B cell (primary cell): Measurements from ENCODE around the gene CYTH4. TPM values are rescaled to one million over a fixed set of nuclear protein-coding genes. Genes with fewer than 3 reads are reported as not detected.

Experiments
- ATAC-seq: fragments of 200-7000 bp; cut with Tn5 transposase; one replicate; pipeline ENCODE4 v1.10.0; 2021; ENCODE audit warnings: low read depth, mild to moderate bottlenecking, moderate number of reproducible peaks, moderate library complexity
- CTCF ChIA-PET: fragments of 350-600 bp; sonication (Branson Sonifier 250); formaldehyde crosslinking; loops from one replicate; lab custom pipeline; 2021; ENCODE audit warnings: antibody characterized with exemption, inconsistent platforms; lab: Charles Lee
- POLR2A ChIA-PET: fragments of 350-600 bp; sonication (Branson Sonifier 250); formaldehyde crosslinking; loops from one replicate; lab custom pipeline; 2021; ENCODE audit warnings: antibody characterized with exemption; lab: Charles Lee
- DNase-seq: peaks from one replicate; pipeline ENCODE4 v3.0.0; 2013
- H2AFZ ChIP-seq: 2 replicates; pipeline ENCODE4 v1.6.1; 2012; ENCODE audit warnings: mild to moderate bottlenecking, low read depth, low read length; ENCODE audit not compliant: insufficient read depth, poor library complexity, severe bottlenecking
- H3K27ac ChIP-seq, 2 donors: 1 replicate in 1 of 2; 2 replicates in 1 of 2; pipeline ENCODE4 v1.5.1; 2012 to 2013; ENCODE audit warnings: low read length in 2 of 2, mild to moderate bottlenecking in 2 of 2, moderate library complexity in 1 of 2
- H3K27me3 ChIP-seq, 4 experiments: fragments of 200-600 bp in 1 of 4; sonication (generic) in 1 of 4; replicated peaks in 1 of 4; 1 replicate in 2 of 4; 2 replicates in 2 of 4; pipeline versions ENCODE4 v1.6.1 to v1.7.0; 2013 to 2016; ENCODE audit warnings: low read length in 3 of 4, mild to moderate bottlenecking in 2 of 4, mixed read lengths in 1 of 4, moderate library complexity in 1 of 4; ENCODE audit not compliant: insufficient read depth in 4 of 4, control insufficient read depth in 3 of 4; ENCODE audit errors: control extremely low read depth in 1 of 4
- H3K36me3 ChIP-seq, 2 experiments: replicated peaks in 1 of 2; 1 replicate in 1 of 2; 2 replicates in 1 of 2; pipeline versions ENCODE4 v1.6.1 to v1.7.1; 2013; ENCODE audit warnings: low read length in 1 of 2; ENCODE audit not compliant: insufficient read depth in 2 of 2, control insufficient read depth in 1 of 2; ENCODE audit errors: control extremely low read depth in 1 of 2, extremely low read depth in 1 of 2
- H3K4me1 ChIP-seq, 2 donors: fragments of 200-600 bp in 1 of 2; sonication (generic) in 1 of 2; 1 replicate in 1 of 2; 2 replicates in 1 of 2; pipeline versions ENCODE4 v1.5.1 to v1.6.1; 2013 to 2017; ENCODE audit warnings: low read length in 2 of 2; ENCODE audit not compliant: control insufficient read depth in 2 of 2, insufficient read depth in 2 of 2
- H3K4me2 ChIP-seq: replicated peaks from 2 replicates; pipeline ENCODE3; 2012; ENCODE audit warnings: mild to moderate bottlenecking, low read depth, low read length; ENCODE audit not compliant: poor library complexity, severe bottlenecking
- H3K4me3 ChIP-seq, 5 experiments: fragments of 200-600 bp in 1 of 5; sonication (generic) in 1 of 5; 1 replicate in 3 of 5; 2 replicates in 2 of 5; pipeline versions ENCODE4 v1.5.1 to v1.7.0; 2011 to 2016; ENCODE audit warnings: low read length in 4 of 5, mild to moderate bottlenecking in 4 of 5, low read depth in 2 of 5, control low read depth in 1 of 5, moderate library complexity in 1 of 5; ENCODE audit not compliant: insufficient read depth in 1 of 5; ENCODE audit errors: control extremely low read depth in 1 of 5, extremely low read depth in 1 of 5
- H3K79me2 ChIP-seq: fragments of 200-600 bp; sonication (generic); one replicate; pipeline ENCODE4 v1.6.0; 2016; ENCODE audit warnings: low read length; ENCODE audit not compliant: control insufficient read depth, insufficient read depth
- H3K9ac ChIP-seq: fragments of 200-600 bp; sonication (generic); 2 replicates; pipeline ENCODE4 v1.6.1; 2017; ENCODE audit warnings: mild to moderate bottlenecking, low read length, moderate library complexity
- H3K9me3 ChIP-seq, 3 donors: one replicate each; pipeline versions ENCODE4 v1.6.1 to v1.7.1; 2013; ENCODE audit warnings: low read length in 2 of 3; ENCODE audit not compliant: control insufficient read depth in 2 of 3, insufficient read depth in 1 of 3; ENCODE audit errors: control extremely low read depth in 1 of 3
- H4K20me1 ChIP-seq: 2 replicates; pipeline ENCODE4 v1.6.0; 2012; ENCODE audit warnings: mild to moderate bottlenecking, low read length; ENCODE audit not compliant: insufficient read depth, control insufficient read depth, poor library complexity, severe bottlenecking
- H3K27ac Mint-ChIP-seq: one replicate; pipeline ENCODE4 v1.8.0; 2021; ENCODE audit warnings: mixed read lengths
- H3K27me3 Mint-ChIP-seq: one replicate; pipeline ENCODE4 v1.8.0; 2021; ENCODE audit warnings: mixed read lengths
- H3K4me1 Mint-ChIP-seq: one replicate; pipeline ENCODE4 v1.8.0; 2021; ENCODE audit warnings: mixed read lengths
- H3K4me3 Mint-ChIP-seq: one replicate; pipeline ENCODE4 v1.8.0; 2021; ENCODE audit warnings: mixed read lengths
- H3K9me3 Mint-ChIP-seq: one replicate; pipeline ENCODE4 v1.8.0; 2022; ENCODE audit warnings: mixed read lengths; ENCODE audit not compliant: insufficient read depth
- EZH2 ChIP-seq: IDR thresholded peaks from 2 replicates; pipeline ENCODE4 v1.6.1; 2012; ENCODE audit warnings: borderline replicate concordance, low read depth, mild to moderate bottlenecking, moderate library complexity, low read length; ENCODE audit not compliant: insufficient read depth, poor library complexity, severe bottlenecking
- whole genome bisulfite sequencing: methylation state at CpG from one replicate; pipeline ENCODE4 v1.1.5; 2013; ENCODE audit warnings: missing lambda C conversion rate; ENCODE audit not compliant: insufficient coverage; 5-methylcytosine and 5-hydroxymethylcytosine counted together
- intact Hi-C: fragments of 100-400 bp; cut with micrococcal nuclease; formaldehyde crosslinking; loops from one replicate; pipeline ENCODE4 v1.10.0; 2022
- polyA plus RNA-seq: library from polyadenylated mRNA; depleted of rRNA; stranded (reverse); fragments of >200 nt; gene quantifications from 2 replicates; pipeline ENCODE4 v1.2.3, GENCODE V29; 2012
- total RNA-seq, 2 donors: library from RNA; stranded (reverse); fragments of 120-200 nt in 1 of 2; gene quantifications; 1 replicate in 1 of 2; 2 replicates in 1 of 2; pipeline versions ENCODE4 v1.2.3 to v1.2.4, GENCODE V29; 2013 to 2022
- TF ChIP-seq, protein P1 (sequence below): fragments of 200-600 bp; IDR thresholded peaks from one replicate; pipeline ENCODE4 v1.8.0; 2022; ENCODE audit warnings: antibody characterized with exemption, mild to moderate bottlenecking

The CYTH4 gene
- total and polyA plus RNA-seq, 2 donors (not counting 1 experiment from before 2014, with no cell fraction given): 98.0 to 154 TPM

DNA sequence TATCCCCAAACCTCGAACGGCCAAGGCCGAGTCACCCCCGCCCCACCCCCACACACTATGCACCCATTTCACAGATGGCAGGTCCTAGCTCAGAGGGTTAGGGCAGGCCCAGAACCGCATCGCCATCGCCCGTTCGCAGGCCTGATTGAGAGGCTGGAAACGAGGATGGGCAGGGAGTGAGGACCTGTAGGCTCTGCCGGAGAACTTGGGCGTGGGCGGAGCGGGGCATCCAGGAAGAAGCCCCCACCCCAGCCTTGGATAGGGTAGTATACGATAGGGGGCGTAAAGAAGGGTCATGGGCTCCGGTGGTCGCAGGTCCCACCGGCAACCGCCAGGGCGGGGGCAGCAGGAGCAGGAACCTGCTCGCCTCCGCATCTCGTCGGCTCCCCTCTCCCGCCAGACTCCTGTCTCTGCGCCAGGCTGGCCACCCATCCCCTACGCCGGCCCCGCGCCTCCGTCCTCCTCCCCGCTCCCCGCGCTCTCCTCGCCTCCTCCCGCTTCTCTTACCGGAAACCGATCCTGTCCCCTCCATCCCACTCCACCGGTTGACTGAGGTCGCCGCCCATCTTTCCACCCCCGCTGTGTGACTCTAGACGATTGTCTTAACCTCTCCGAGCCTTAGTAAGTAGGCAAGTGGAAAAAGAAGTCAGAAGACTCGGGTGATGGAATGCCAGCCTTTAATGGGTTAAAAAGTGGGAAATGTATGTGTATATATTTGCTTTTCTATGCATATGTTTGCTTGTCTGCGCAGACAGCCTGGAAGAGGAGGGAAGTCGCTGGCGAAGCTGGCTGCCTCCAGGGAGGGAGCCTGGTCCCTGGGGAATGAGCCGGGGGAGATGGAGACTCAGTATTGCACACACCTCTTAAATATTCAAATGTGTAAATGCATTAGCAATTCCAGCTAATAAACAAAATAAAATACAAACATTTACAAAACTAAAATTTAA, 52.8 kb downstream of the CYTH4 start:
- peaks cover 54% of the 10 kb centered on the region for H3K27me3 Mint-ChIP-seq
- Histone ChIP-seq H3K4me2 (peak overlapping the region; percentile 50), H3K9ac (no peak overlapping the region), H3K27ac (no peak overlapping the region), H3K4me1 (peaks cover 18 to 33% of the 10 kb centered on the region in 2 donors), H3K27me3 (peaks cover 0 to 62% (median 31%) of the 10 kb centered on the region in 4 experiments), H2AFZ (peak overlapping the region; percentile 46), H4K20me1 (no peaks in the 10 kb centered on the region), H3K79me2 (no peaks in the 10 kb centered on the region), H3K36me3 (no peaks in the 10 kb centered on the region), H3K4me3 (no peak overlapping the region), H3K9me3 (peaks cover 0 to 6% (median 0%) of the 10 kb centered on the region in 3 donors)
- H3K4me3 Mint-ChIP-seq: peak overlapping the region; percentile 63
- DNase-seq (no peak), ATAC-seq (no peak)
- no peak overlapping the region for H3K27ac Mint-ChIP-seq
- H3K4me1 Mint-ChIP-seq: peaks cover 27% of the 10 kb centered on the region
- H3K9me3 Mint-ChIP-seq: no peaks in the 10 kb centered on the region
- intact Hi-C loops: no loop called here
- POLR2A ChIA-PET: interaction anchor here (0.6 kb wide), 1 partner anchor 1973 kb away, joined by 4 read pairs; no protein-coding TSS in a partner anchor
- TF ChIP-seq, protein P1, sequence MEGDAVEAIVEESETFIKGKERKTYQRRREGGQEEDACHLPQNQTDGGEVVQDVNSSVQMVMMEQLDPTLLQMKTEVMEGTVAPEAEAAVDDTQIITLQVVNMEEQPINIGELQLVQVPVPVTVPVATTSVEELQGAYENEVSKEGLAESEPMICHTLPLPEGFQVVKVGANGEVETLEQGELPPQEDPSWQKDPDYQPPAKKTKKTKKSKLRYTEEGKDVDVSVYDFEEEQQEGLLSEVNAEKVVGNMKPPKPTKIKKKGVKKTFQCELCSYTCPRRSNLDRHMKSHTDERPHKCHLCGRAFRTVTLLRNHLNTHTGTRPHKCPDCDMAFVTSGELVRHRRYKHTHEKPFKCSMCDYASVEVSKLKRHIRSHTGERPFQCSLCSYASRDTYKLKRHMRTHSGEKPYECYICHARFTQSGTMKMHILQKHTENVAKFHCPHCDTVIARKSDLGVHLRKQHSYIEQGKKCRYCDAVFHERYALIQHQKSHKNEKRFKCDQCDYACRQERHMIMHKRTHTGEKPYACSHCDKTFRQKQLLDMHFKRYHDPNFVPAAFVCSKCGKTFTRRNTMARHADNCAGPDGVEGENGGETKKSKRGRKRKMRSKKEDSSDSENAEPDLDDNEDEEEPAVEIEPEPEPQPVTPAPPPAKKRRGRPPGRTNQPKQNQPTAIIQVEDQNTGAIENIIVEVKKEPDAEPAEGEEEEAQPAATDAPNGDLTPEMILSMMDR: no peak
- peak; percentile 11 for TF ChIP-seq EZH2
- 11% methylated on average over 34 of the region's 50 CpGs for WGBS
- CTCF ChIA-PET: interaction anchor here (0.6 to 1.2 kb wide), 4 partner anchors 95 to 164 kb away, joined by 3 read pairs; no protein-coding TSS in a partner anchor

DNA sequence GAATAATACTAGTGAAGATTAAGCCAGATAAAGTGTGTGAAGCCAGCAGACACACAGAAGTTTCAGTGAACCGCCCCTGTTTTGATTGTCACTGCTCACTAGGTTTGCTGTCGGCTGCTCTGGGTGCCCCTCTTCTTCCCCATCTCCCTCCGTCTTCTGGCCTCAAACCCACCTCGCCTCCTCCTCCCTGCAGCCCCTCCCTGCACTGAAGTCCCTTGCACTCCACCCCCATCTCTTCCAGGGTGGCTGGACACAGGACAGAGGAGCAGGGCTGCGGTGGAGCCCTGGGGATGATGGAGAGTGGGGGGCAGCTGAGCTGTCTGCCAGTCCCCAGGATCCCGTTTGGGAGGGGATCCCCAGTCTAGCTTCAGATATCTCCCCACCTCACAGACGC, 53.5 kb downstream of the CYTH4 start:
- intact Hi-C loops: no loop called here
- H3K9me3 Mint-ChIP-seq: no peaks in the 10 kb centered on the region

More for the DNA sequence above, 53.5 kb downstream of the CYTH4 start:
- Mint-ChIP-seq H3K4me3 (no peak overlapping the region), H3K27me3 (peaks cover 51% of the 10 kb centered on the region), H3K4me1 (peaks cover 27% of the 10 kb centered on the region), H3K27ac (no peak overlapping the region)
- Histone ChIP-seq H3K4me2 (no peak overlapping the region), H3K36me3 (no peaks in the 10 kb centered on the region), H3K9ac (no peak overlapping the region), H3K27me3 (peaks cover 0 to 56% (median 31%) of the 10 kb centered on the region in 4 experiments), H3K27ac (no peak overlapping the region), H4K20me1 (no peaks in the 10 kb centered on the region), H2AFZ (no peak overlapping the region), H3K9me3 (peaks cover 0 to 6% (median 0%) of the 10 kb centered on the region in 3 donors), H3K4me1 (peaks cover 18 to 26% of the 10 kb centered on the region in 2 donors), H3K79me2 (no peaks in the 10 kb centered on the region), H3K4me3 (no peak overlapping the region)
- WGBS: 75% methylated on average over 3 of the region's 7 CpGs
- ChIA-PET CTCF (interaction anchor here (1.0 kb wide), 1 partner anchor 94 kb away, joined by 3 read pairs; no protein-coding TSS in a partner anchor), POLR2A (no interaction called here)
- DNase-seq: no peak
- TF ChIP-seq, protein P1: no peak
- TF ChIP-seq EZH2: no peak
- no peak for ATAC-seq
